Upper lobe of left lung (tissue), 6 donors: ENCODE results near the gene CRYAA. TPM values are rescaled to one million over a fixed set of nuclear protein-coding genes. Genes with fewer than 3 reads are reported as not detected.
A peak's percentile ranks its signal among the peaks of the same experiment; 100 is the strongest.

Experiments
- ATAC-seq, 2 donors: fragments of 200-7000 bp; cut with Tn5 transposase; one replicate each; pipeline ENCODE4 v1.9.1; 2022; ENCODE audit warnings: mild to moderate bottlenecking in 2 of 2, moderate library complexity in 2 of 2; ENCODE audit not compliant: low FRiP score in 2 of 2
- DNase-seq, 2 donors: peaks; one replicate each; pipeline ENCODE4 v3.0.0-alpha.2; 2019 to 2020
- H3K27ac ChIP-seq, 4 donors: fragments of 200-600 bp; sonication (generic); one replicate each; pipeline ENCODE4 v1.5.1; 2016 to 2019
- H3K27me3 ChIP-seq, 4 donors: fragments of 200-600 bp; sonication (generic); one replicate each; pipeline ENCODE4 v1.5.1; 2017 to 2019
- H3K36me3 ChIP-seq, 4 donors: fragments of 200-600 bp; sonication (generic); one replicate each; pipeline ENCODE4 v1.5.1; 2016 to 2019
- H3K4me1 ChIP-seq, 4 donors: fragments of 200-600 bp; sonication (generic); one replicate each; pipeline ENCODE4 v1.5.1; 2018 to 2019
- H3K4me3 ChIP-seq, 4 donors: fragments of 200-600 bp; sonication (generic); one replicate each; pipeline ENCODE4 v1.5.1; 2017 to 2019; ENCODE audit warnings: mild to moderate bottlenecking in 2 of 4, moderate library complexity in 1 of 4
- H3K9me3 ChIP-seq, 4 donors: fragments of 200-600 bp; sonication (generic); one replicate each; pipeline ENCODE4 v1.5.1; 2018 to 2019
- EP300 ChIP-seq, 4 donors: sonication (generic); formaldehyde crosslinking; IDR thresholded peaks; one replicate each; pipeline ENCODE4 v1.5.1; 2017; ENCODE audit warnings: antibody characterized with exemption in 4 of 4, control low read depth in 2 of 4
- POLR2A ChIP-seq, 4 donors: fragments of 450-650 bp; IDR thresholded peaks; one replicate each; pipeline ENCODE4 v1.5.1; 2016 to 2017; ENCODE audit warnings: antibody characterized with exemption in 4 of 4, mild to moderate bottlenecking in 2 of 4
- POLR2AphosphoS5 ChIP-seq, 2 donors: sonication (generic); formaldehyde crosslinking; IDR thresholded peaks; one replicate each; pipeline ENCODE4 v1.5.1; 2017; ENCODE audit warnings: antibody characterized with exemption in 2 of 2
- WGBS, 2 donors: methylation state at CpG; one replicate each; pipeline ENCODE4 v1.1.5; 2017 to 2018; 5-methylcytosine and 5-hydroxymethylcytosine counted together
- total RNA-seq, 6 donors: library from RNA; depleted of rRNA in 4 of 6; stranded (reverse); fragments of >200 nt in 4 of 6; gene quantifications; one replicate each; pipeline versions ENCODE4 v1.1.0 to v1.2.1, GENCODE V29; 2016 to 2021
- TF ChIP-seq, protein P1 (sequence below), 6 experiments: fragments of 450-650 bp in 4 of 6; fragments of 200-600 bp in 2 of 6; sonication (generic) in 2 of 6; IDR thresholded peaks; one replicate each; pipeline ENCODE4 v1.5.1; 2016 to 2019; ENCODE audit warnings: antibody characterized with exemption in 6 of 6
- donor health status: DM: no; HTN: no; CAD: no; lungs with moderate emphysema.
- donor health status: DM: no; HTN: yes; CAD: no; lungs with severe emphysema.

Gene CRYAA
- total RNA-seq, 6 donors from 2014 or later, result not detected

DNA sequence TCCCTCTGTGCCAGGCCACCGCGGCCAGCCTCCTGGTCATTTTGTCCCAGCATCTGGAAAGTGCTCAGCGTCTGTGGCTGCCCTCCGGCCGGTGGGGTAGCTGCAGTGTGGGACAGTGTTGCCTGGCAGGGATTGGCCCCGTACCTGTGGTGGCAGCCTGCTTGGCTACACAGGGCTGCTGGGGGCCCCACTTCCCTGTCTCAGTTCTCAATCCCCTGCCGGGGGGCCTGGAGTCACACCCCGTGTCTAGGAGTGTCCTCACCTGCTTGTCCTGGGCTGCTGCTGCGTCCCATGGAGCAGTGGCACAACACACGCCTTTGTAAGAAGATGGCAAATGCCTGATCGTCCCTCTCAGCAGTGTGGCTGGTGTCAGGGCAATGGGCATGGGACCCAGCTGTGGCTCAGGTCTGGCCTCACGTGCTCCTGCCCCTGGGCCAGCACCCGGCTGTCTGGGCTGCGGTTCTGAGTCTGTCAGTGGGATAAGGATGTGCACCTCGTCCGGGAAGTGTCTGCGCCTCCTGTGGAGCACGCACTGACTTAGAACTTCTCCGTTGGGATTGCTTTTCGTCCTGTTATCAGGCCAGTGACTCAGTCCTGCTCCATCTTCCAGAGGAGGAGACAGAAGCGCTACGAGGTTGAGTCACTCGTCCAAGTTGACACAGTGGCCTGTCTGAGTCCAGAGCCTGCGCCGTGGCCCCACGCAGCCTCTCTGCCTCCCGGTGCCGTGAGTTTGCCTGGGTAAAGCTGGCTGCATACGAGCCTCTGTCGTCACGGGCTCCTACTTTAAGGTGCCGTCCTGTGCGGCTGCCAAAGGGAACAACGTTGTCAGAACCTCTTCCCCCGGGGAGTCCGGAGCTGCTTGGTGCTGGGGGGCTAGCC, 41.0 kb downstream of the CRYAA start:
- 94 to 95% methylated on average over 26 to 32 of the region's 36 CpGs for WGBS, 2 donors
- peak; percentile 5 to 66 for ATAC-seq
- H3K9me3 ChIP-seq, result no peaks in the 10 kb centered on the region
- TF ChIP-seq POLR2AphosphoS5 (IDR thresholded peaks at IDR 0.05) (no peak), EP300 (IDR thresholded peaks at IDR 0.05) (no peak), POLR2A (IDR thresholded peaks at IDR 0.05) (no peak)
- TF ChIP-seq, protein P1, sequence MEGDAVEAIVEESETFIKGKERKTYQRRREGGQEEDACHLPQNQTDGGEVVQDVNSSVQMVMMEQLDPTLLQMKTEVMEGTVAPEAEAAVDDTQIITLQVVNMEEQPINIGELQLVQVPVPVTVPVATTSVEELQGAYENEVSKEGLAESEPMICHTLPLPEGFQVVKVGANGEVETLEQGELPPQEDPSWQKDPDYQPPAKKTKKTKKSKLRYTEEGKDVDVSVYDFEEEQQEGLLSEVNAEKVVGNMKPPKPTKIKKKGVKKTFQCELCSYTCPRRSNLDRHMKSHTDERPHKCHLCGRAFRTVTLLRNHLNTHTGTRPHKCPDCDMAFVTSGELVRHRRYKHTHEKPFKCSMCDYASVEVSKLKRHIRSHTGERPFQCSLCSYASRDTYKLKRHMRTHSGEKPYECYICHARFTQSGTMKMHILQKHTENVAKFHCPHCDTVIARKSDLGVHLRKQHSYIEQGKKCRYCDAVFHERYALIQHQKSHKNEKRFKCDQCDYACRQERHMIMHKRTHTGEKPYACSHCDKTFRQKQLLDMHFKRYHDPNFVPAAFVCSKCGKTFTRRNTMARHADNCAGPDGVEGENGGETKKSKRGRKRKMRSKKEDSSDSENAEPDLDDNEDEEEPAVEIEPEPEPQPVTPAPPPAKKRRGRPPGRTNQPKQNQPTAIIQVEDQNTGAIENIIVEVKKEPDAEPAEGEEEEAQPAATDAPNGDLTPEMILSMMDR (IDR thresholded peaks at IDR 0.05), result no peak
- no peaks in the 10 kb centered on the region for H3K27me3 ChIP-seq
- no peak overlapping the region for H3K27ac ChIP-seq
- DNase-seq, result peak; percentile 12 to 70
- peaks cover 10 to 13% (median 11%) of the 10 kb centered on the region in 4 donors for H3K4me1 ChIP-seq
- no peaks in the 10 kb centered on the region for H3K36me3 ChIP-seq
- H3K4me3 ChIP-seq, result no peak overlapping the region

DNA sequence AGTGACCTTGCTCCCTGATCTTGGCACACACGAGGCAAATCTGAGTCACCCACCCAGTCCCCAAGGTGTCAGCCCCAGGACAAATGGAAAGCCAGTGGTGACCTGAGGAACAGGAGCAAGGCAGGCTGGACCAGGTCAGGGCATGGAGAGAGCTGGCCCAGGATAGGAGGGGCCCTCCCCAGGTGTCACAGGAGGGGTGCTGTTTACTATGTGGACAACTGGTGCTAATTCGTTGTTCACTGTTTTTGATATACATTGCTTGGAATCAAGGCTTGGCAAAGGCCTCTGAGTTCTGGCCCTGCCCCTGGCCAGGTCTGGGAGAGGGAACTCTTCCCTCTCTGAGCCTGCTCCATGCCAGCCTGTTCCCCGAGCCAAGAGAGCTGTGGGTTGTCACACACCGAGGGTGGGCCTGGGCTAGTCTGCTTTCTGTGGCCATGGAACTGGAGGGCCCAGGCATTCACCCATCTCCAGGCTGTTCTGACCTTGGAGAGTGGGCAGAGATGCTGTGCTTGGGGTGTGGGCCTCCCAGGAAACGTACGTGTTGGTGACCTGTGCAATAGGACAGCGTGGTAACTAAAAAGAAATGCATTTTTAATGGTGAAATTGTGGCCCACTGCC, 41.8 kb downstream of the CRYAA start:
- no peak overlapping the region for H3K4me3 ChIP-seq
- DNase-seq (peak in 1 of 2 donors; percentile 17), ATAC-seq (peak; percentile 12 to 41)
- no peaks in the 10 kb centered on the region for H3K9me3 ChIP-seq
- H3K4me1 ChIP-seq, result peaks cover 10 to 13% (median 11%) of the 10 kb centered on the region in 4 donors
- H3K27ac ChIP-seq, result no peak overlapping the region
- H3K27me3 ChIP-seq, result no peaks in the 10 kb centered on the region
- WGBS, 2 donors, result 74 to 78% methylated on average over 6 to 7 of the region's 7 CpGs
- no peaks in the 10 kb centered on the region for H3K36me3 ChIP-seq
- TF ChIP-seq POLR2AphosphoS5 (IDR thresholded peaks at IDR 0.05), result no peak
- TF ChIP-seq POLR2A (IDR thresholded peaks at IDR 0.05), result no peak
- no peak for TF ChIP-seq EP300 (IDR thresholded peaks at IDR 0.05)
- TF ChIP-seq, protein P1 (IDR thresholded peaks at IDR 0.05), result no peak

DNA sequence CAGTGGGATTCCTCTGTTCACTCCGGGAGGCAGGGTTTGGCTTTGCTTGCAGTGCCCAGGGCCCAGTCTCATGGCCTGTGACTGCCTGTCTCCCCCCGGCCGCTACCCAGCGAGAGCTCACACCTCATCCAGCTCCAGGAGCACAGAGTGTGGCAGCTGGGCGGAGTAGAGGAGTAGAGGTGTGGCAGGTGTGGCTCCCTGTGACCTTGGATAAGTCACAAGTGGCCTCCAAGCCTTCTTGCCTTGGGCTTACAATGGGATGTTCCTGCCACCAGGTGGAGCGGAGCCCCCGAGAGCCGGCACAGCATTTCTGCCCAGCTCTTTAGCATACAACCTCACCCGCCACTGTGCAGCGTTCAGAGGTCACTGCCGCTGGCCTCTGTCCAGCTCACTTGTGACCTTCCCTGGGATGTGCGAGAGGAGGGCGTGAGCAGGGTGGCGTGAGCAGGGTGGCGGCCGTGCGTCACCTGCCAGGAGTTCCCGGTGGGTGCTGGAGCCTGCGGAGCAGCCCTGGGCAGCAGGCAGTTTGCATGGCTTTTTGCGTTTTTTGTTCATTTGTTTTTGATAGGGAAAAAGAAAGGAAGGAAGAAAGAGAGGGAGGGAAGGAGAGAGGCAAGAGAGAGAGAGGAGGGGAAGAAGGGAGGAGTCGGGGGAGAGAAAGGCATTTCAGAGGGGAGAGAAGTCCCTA, 42.4 kb downstream of the CRYAA start:
- DNase-seq, result peak; percentile 86 to 88
- H3K4me3 ChIP-seq, result peak overlapping the region in 1 of 4 donors; percentile 11

DNA sequence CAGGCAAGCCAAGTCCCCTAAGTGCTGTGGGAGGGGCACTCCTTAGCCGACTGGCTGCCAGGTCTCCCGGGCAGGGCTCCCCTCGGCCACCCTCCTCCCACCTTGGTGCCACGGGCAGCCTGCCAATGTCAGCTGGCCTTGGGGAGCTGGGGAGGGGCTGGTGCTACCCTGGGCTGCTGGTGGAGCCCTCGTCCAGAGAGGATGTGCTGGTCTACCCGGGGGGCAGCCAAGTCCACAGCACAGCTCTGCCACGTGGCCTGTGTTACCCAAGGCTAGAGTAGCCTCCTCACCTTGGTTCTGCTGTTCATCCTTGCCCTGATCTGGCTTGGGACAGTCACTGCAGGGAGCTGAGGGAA, 42.9 kb downstream of the CRYAA start:
- WGBS, 2 donors, result 0 to 48% methylated on average over 2 to 7 of the region's 7 CpGs
- Histone ChIP-seq H3K27me3 (no peaks in the 10 kb centered on the region), H3K4me1 (peaks cover 10 to 13% (median 11%) of the 10 kb centered on the region in 4 donors), H3K4me3 (peak overlapping the region in 1 of 4 donors; percentile 11), H3K27ac (peak overlapping the region in 1 of 4 donors; percentile 43), H3K36me3 (no peaks in the 10 kb centered on the region), H3K9me3 (no peaks in the 10 kb centered on the region)
- peak; percentile 44 to 75 for DNase-seq
- TF ChIP-seq, protein P1 (IDR thresholded peaks at IDR 0.05), result no peak
- TF ChIP-seq EP300 (IDR thresholded peaks at IDR 0.05) (no peak), POLR2AphosphoS5 (IDR thresholded peaks at IDR 0.05) (no peak), POLR2A (IDR thresholded peaks at IDR 0.05) (no peak)
- ATAC-seq, result peak; percentile 32 to 78

More for the DNA sequence above, 42.4 kb downstream of the CRYAA start:
- Histone ChIP-seq H3K4me1 (peaks cover 10 to 13% (median 11%) of the 10 kb centered on the region in 4 donors), H3K9me3 (no peaks in the 10 kb centered on the region), H3K27me3 (no peaks in the 10 kb centered on the region), H3K27ac (peak overlapping the region in 1 of 4 donors; percentile 43), H3K36me3 (no peaks in the 10 kb centered on the region)
- TF ChIP-seq, protein P1 (IDR thresholded peaks at IDR 0.05), result peak in 5 of 6 experiments; percentile 44 to 70 (median 61)
- TF ChIP-seq POLR2A (IDR thresholded peaks at IDR 0.05) (no peak), EP300 (IDR thresholded peaks at IDR 0.05) (peak in 2 of 4 donors; percentile 57 to 83), POLR2AphosphoS5 (IDR thresholded peaks at IDR 0.05) (peak in 1 of 2 donors; percentile 41)
- ATAC-seq, result peak; percentile 65 to 91
- 40 to 48% methylated on average over 16 to 21 of the region's 21 CpGs for WGBS, 2 donors

Other genes with a start within 250 kb of the CRYAA start
- gene ERVH48-1, start 243.4 kb upstream of the CRYAA start, total RNA-seq, result under 1 TPM in 4 of 6 donors, not detected in 2; 0.09 to 0.33 (median 0.15) TPM
- gene PKNOX1, start 194.4 kb upstream of the CRYAA start, total RNA-seq, result 10 to 100 TPM in 5 of 6 donors, 1 to 10 TPM in 1; 9.7 to 54.5 (median 11.5) TPM
- gene CBS, start 93.2 kb upstream of the CRYAA start, total RNA-seq, result 10 to 100 TPM; 29.7 to 80.8 (median 57.7) TPM
- 10 to 100 TPM in 5 of 6 donors, 1 to 10 TPM in 1; 8.9 to 78.6 (median 58.1) TPM for gene U2AF1, start 61.4 kb upstream of the CRYAA start, total RNA-seq